Endothelial cell of umbilical vein (primary cell): Measurements from ENCODE around the gene MTRF1.

Source experiments
- EZH2 ChIP-seq: IDR thresholded peaks from 2 replicates; pipeline ENCODE4 v1.6.1; 2012; ENCODE audit warnings: borderline replicate concordance, low read depth, mild to moderate bottlenecking, moderate library complexity, low read length, inconsistent platforms; ENCODE audit not compliant: severe bottlenecking
- FOS ChIP-seq: IDR thresholded peaks from 2 replicates; pipeline ENCODE4 v1.6.1; 2011; ENCODE audit warnings: mild to moderate bottlenecking, low read length, moderate library complexity, borderline replicate concordance; ENCODE audit not compliant: insufficient read depth
- GATA2 ChIP-seq: IDR thresholded peaks from 2 replicates; pipeline ENCODE4 v1.7.0; 2011; ENCODE audit warnings: low read depth, mild to moderate bottlenecking, moderate library complexity, mixed read lengths, low read length; ENCODE audit not compliant: insufficient read length, insufficient read depth
- JUN ChIP-seq: IDR thresholded peaks from 2 replicates; pipeline ENCODE4 v1.6.1; 2011; ENCODE audit warnings: borderline replicate concordance, low read depth; ENCODE audit not compliant: insufficient read length, insufficient read depth
- MYC ChIP-seq: IDR thresholded peaks from one replicate; pipeline ENCODE4 v1.6.1; 2011; ENCODE audit warnings: mild to moderate bottlenecking, low read depth, low read length
- POLR2A ChIP-seq: IDR thresholded peaks from 2 replicates; pipeline ENCODE4 v1.6.1; 2012; ENCODE audit warnings: low read depth, mild to moderate bottlenecking, control low read depth, low read length
- POLR2AphosphoS5 ChIP-seq: IDR thresholded peaks from 2 replicates; pipeline ENCODE4 v1.6.1; 2012; ENCODE audit warnings: low read depth, mild to moderate bottlenecking, control low read depth, low read length, moderate library complexity; ENCODE audit not compliant: insufficient read depth
- TF ChIP-seq, protein P1 (sequence below), 2 donors: IDR thresholded peaks; 1 replicate in 1 of 2; 2 replicates in 1 of 2; pipeline ENCODE4 v1.5.1; 2011; ENCODE audit warnings: low read length in 2 of 2, mild to moderate bottlenecking in 2 of 2, moderate library complexity in 2 of 2, control low read depth in 1 of 2, inconsistent platforms in 1 of 2, low read depth in 1 of 2; ENCODE audit not compliant: insufficient read depth in 1 of 2; ENCODE audit errors: extremely low read depth in 1 of 2
- TF ChIP-seq, protein P2 (sequence below): IDR thresholded peaks from 2 replicates; pipeline ENCODE4 v1.6.1; 2011; ENCODE audit not compliant: insufficient read depth, insufficient read length

DNA sequence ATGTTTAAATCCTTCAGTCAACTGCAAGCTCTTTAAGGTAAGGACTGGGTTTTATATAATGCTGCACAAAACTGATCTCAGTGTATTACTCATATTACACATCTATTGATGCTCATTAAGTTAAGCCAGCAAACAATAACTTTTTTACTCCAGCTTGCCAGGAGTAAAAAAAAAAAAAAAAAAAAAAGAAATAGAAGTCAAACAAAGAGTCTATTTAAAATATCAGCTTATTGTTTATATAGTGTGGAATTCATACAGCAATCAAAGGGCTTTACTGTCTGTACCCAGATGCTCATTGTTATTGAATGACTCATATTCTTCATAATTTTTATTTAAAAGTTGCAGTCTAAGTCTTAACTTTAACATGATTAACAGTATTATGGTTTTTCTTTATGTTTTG, 47.2 kb downstream of the MTRF1 start:
- TF ChIP-seq, protein P1, sequence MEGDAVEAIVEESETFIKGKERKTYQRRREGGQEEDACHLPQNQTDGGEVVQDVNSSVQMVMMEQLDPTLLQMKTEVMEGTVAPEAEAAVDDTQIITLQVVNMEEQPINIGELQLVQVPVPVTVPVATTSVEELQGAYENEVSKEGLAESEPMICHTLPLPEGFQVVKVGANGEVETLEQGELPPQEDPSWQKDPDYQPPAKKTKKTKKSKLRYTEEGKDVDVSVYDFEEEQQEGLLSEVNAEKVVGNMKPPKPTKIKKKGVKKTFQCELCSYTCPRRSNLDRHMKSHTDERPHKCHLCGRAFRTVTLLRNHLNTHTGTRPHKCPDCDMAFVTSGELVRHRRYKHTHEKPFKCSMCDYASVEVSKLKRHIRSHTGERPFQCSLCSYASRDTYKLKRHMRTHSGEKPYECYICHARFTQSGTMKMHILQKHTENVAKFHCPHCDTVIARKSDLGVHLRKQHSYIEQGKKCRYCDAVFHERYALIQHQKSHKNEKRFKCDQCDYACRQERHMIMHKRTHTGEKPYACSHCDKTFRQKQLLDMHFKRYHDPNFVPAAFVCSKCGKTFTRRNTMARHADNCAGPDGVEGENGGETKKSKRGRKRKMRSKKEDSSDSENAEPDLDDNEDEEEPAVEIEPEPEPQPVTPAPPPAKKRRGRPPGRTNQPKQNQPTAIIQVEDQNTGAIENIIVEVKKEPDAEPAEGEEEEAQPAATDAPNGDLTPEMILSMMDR (IDR thresholded peaks at IDR 0.05; ENCODE audit: extremely low read depth in 1 of 2, insufficient read depth in 1 of 2, low read depth in 1 of 2, low read length in 2 of 2): no peak
- TF ChIP-seq POLR2AphosphoS5: no peak
- TF ChIP-seq, protein P2, sequence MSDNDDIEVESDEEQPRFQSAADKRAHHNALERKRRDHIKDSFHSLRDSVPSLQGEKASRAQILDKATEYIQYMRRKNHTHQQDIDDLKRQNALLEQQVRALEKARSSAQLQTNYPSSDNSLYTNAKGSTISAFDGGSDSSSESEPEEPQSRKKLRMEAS: no peak
- TF ChIP-seq FOS: peak; percentile 54
- TF ChIP-seq EZH2: no peak
- no peak for TF ChIP-seq MYC
- no peak for TF ChIP-seq POLR2A
- peak; percentile 53 for TF ChIP-seq JUN
- no peak for TF ChIP-seq GATA2
